MM.1S (cell line): ENCODE results near the gene TRDN.
"Not testable (repeated sequence)": the region's sequence is repeated elsewhere in the genome, so short reads cannot be mapped to it uniquely, and the experiment has no call there.

Experiments used
- DNase-seq: peaks from one replicate; pipeline ENCODE4 v3.0.0-alpha.2; 2015
- H2AFZ ChIP-seq: fragments of 300-600 bp; sonication (generic); 2 replicates; pipeline ENCODE4 v1.6.0; 2016; ENCODE audit warnings: antibody characterized with exemption, low read length
- H3F3A ChIP-seq: fragments of 300-600 bp; sonication (generic); 2 replicates; pipeline ENCODE4 v1.6.1; 2016; ENCODE audit warnings: mild to moderate bottlenecking, antibody characterized with exemption, low read length, moderate library complexity, mixed read lengths; ENCODE audit not compliant: insufficient read depth
- H3K27ac ChIP-seq: fragments of 300-600 bp; sonication (generic); 2 replicates; pipeline ENCODE4 v1.5.1; 2016; ENCODE audit warnings: mild to moderate bottlenecking, low read length
- H3K27me3 ChIP-seq: fragments of 300-600 bp; sonication (generic); replicated peaks from 2 replicates; pipeline ENCODE4 v1.6.0; 2016; ENCODE audit warnings: low read length; ENCODE audit not compliant: insufficient read depth
- H3K36me3 ChIP-seq: fragments of 300-600 bp; sonication (generic); replicated peaks from 2 replicates; pipeline ENCODE4 v1.6.1; 2016; ENCODE audit warnings: mild to moderate bottlenecking, low read length, mixed read lengths; ENCODE audit not compliant: insufficient read depth
- H3K4me1 ChIP-seq: fragments of 300-600 bp; sonication (generic); 2 replicates; pipeline ENCODE4 v1.6.1; 2016; ENCODE audit warnings: low read length, mixed read lengths
- H3K4me2 ChIP-seq: fragments of 300-600 bp; sonication (generic); 2 replicates; pipeline ENCODE4 v1.6.0; 2016; ENCODE audit warnings: low read depth, low read length
- H3K4me3 ChIP-seq: fragments of 300-600 bp; sonication (generic); 2 replicates; pipeline ENCODE4 v1.5.1; 2016; ENCODE audit warnings: low read length, mixed read lengths
- H3K79me2 ChIP-seq: fragments of 300-600 bp; sonication (generic); 2 replicates; pipeline ENCODE4 v1.6.1; 2016; ENCODE audit warnings: mixed run types, low read length, mixed read lengths
- H3K9ac ChIP-seq: fragments of 300-600 bp; sonication (generic); 2 replicates; pipeline ENCODE4 v1.6.1; 2016; ENCODE audit warnings: low read length, mixed read lengths
- H3K9me2 ChIP-seq: fragments of 300-600 bp; sonication (generic); replicated peaks from 2 replicates; pipeline ENCODE4 v1.6.1; 2016; ENCODE audit warnings: mild to moderate bottlenecking, low read length, mixed read lengths; ENCODE audit not compliant: insufficient read depth
- H3K9me3 ChIP-seq: fragments of 300-600 bp; sonication (generic); replicated peaks from 2 replicates; pipeline ENCODE4 v1.6.1; 2016; ENCODE audit warnings: mild to moderate bottlenecking, low read length, mixed read lengths; ENCODE audit not compliant: insufficient read depth
- H4K20me1 ChIP-seq: fragments of 300-600 bp; sonication (generic); 2 replicates; pipeline ENCODE4 v1.6.1; 2016; ENCODE audit warnings: mild to moderate bottlenecking, low read length, moderate library complexity, mixed read lengths; ENCODE audit not compliant: insufficient read depth
- CTCF ChIP-seq: fragments of 300-600 bp; sonication (generic); IDR thresholded peaks from 2 replicates; pipeline ENCODE4 v1.5.1; 2016; ENCODE audit warnings: antibody characterized with exemption, low read length, mixed read lengths
- EZH2 ChIP-seq: fragments of 300-600 bp; sonication (generic); optimal IDR thresholded peaks from 2 replicates; pipeline ENCODE3; 2017; ENCODE audit warnings: low read depth, mild to moderate bottlenecking, antibody characterized with exemption, low read length, mixed read lengths
- EZH2phosphoT487 ChIP-seq: fragments of 300-600 bp; sonication (generic); IDR thresholded peaks from 2 replicates; pipeline ENCODE4 v1.6.1; 2018; ENCODE audit warnings: antibody characterized with exemption, low read length

TRDN gene

GRCh38 chr6:123589317-123589716 lies 47.4 kb downstream of the TRDN start:
- H2AFZ ChIP-seq = no peak overlapping the region
- H3K9me2 ChIP-seq = no peaks in the 10 kb centered on the region
- H3K4me1 ChIP-seq = no peaks in the 10 kb centered on the region
- H3F3A ChIP-seq = no peaks in the 10 kb centered on the region
- no peak overlapping the region for H3K4me2 ChIP-seq
- no peak overlapping the region for H3K27ac ChIP-seq
- H3K9ac ChIP-seq = no peak overlapping the region
- no peaks in the 10 kb centered on the region for H3K79me2 ChIP-seq
- no peak overlapping the region for H3K4me3 ChIP-seq
- TF ChIP-seq EZH2phosphoT487 = no peak
- no peak for TF ChIP-seq CTCF
- no peaks in the 10 kb centered on the region for H3K27me3 ChIP-seq
- no peaks in the 10 kb centered on the region for H3K9me3 ChIP-seq
- H3K36me3 ChIP-seq = no peaks in the 10 kb centered on the region
- no peak for DNase-seq
- H4K20me1 ChIP-seq = no peaks in the 10 kb centered on the region

- H3K27ac ChIP-seq = no peak overlapping the region
Observed at GRCh38 chr6:123588546-123588895, 48.2 kb downstream of the TRDN start.

GRCh38 chr6:123587838-123588545 lies 48.8 kb downstream of the TRDN start:
- Histone ChIP-seq H3K79me2 (no peaks in the 10 kb centered on the region), H3K4me1 (no peaks in the 10 kb centered on the region), H3K4me2 (no peak overlapping the region), H3K27ac (no peak overlapping the region), H3F3A (no peaks in the 10 kb centered on the region), H4K20me1 (no peaks in the 10 kb centered on the region), H3K9me2 (no peaks in the 10 kb centered on the region), H3K27me3 (no peaks in the 10 kb centered on the region), H3K9me3 (no peaks in the 10 kb centered on the region), H2AFZ (no peak overlapping the region), H3K9ac (no peak overlapping the region), H3K36me3 (no peaks in the 10 kb centered on the region), H3K4me3 (no peak overlapping the region)
- no peak for TF ChIP-seq CTCF
- TF ChIP-seq EZH2phosphoT487 = no peak
- no peak for TF ChIP-seq EZH2
- DNase-seq = no peak

More at GRCh38 chr6:123588546-123588895, 48.2 kb downstream of the TRDN start:
- TF ChIP-seq EZH2phosphoT487 (no peak), CTCF (no peak), EZH2 (no peak)
- Histone ChIP-seq H3K9ac (no peak overlapping the region), H3K79me2 (no peaks in the 10 kb centered on the region), H3K36me3 (no peaks in the 10 kb centered on the region), H3K4me1 (no peaks in the 10 kb centered on the region), H3F3A (no peaks in the 10 kb centered on the region), H3K4me2 (no peak overlapping the region), H3K27me3 (no peaks in the 10 kb centered on the region), H3K9me3 (no peaks in the 10 kb centered on the region), H4K20me1 (no peaks in the 10 kb centered on the region), H3K9me2 (no peaks in the 10 kb centered on the region), H2AFZ (no peak overlapping the region), H3K4me3 (no peak overlapping the region)
- no peak for DNase-seq

- not testable (repeated sequence) for H3K4me2 ChIP-seq, H3K27ac ChIP-seq, H3K9ac ChIP-seq, H3K9me2 ChIP-seq, H3F3A ChIP-seq, H3K4me3 ChIP-seq, DNase-seq, H3K4me1 ChIP-seq, H4K20me1 ChIP-seq, H3K79me2 ChIP-seq, H3K27me3 ChIP-seq, H2AFZ ChIP-seq, H3K9me3 ChIP-seq, H3K36me3 ChIP-seq
Observed at GRCh38 chr6:123587407-123587806, 49.3 kb downstream of the TRDN start.
